ENCODE data around the gene C1orf21.

DNA sequence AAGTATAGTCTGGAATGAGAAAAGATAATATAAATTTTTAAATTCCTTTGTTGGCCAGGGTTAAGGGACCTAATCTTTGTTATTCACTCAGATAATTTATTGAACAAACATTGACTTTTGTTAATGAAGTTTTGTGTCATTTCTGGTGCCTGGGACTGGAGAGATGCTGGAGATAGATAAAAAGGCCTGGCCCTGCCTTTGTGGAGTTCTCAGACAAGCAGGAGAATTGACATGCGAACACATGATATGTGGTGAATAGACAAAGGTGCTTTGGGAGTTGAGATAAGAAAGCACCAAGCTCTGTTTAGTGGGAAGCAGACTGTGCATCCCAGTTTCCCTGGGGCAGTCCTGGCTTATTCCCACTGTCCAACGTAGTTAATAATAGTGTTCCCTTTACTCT is 8.5 kb downstream of the C1orf21 start:
- no peak for TF ChIP-seq POLR2A (IDR thresholded peaks at IDR 0.05)
- no peak for TF ChIP-seq CTCF (IDR thresholded peaks at IDR 0.05)

Measured in body of pancreas (tissue), 4 donors.